ENCODE results near the gene MT1E.
"Not testable (repeated sequence)": the region's sequence is repeated elsewhere in the genome, so short reads cannot be mapped to it uniquely, and the experiment has no call there.

Gene MT1E

GRCh38 chr16:56674570-56674969 is 49.0 kb downstream of the MT1E start:
- not testable (repeated sequence) for DNase-seq

- no peak for DNase-seq
Measured at GRCh38 chr16:56675685-56676210, 50.2 kb downstream of the MT1E start.

All from kidney glomerular epithelial cell (primary cell).